H54 (cell line): ENCODE data around the gene KRT3.
"Not testable (repeated sequence)": the region's sequence is repeated elsewhere in the genome, so short reads cannot be mapped to it uniquely, and the experiment has no call there.

Experiments used
- DNase-seq: peaks from one replicate; pipeline ENCODE4 v3.0.0; 2011; ENCODE audit warnings: low spot score, mixed read lengths; ENCODE audit not compliant: insufficient read length
- FAIRE-seq: peaks from 3 replicates; lab custom pipeline; 2011; peaks lifted over from hg19 to GRCh38; lab: Jason Lieb, UNC
- POLR2A ChIP-seq: IDR thresholded peaks from 2 replicates; pipeline ENCODE4 v1.6.1; 2011; ENCODE audit warnings: low read depth, mild to moderate bottlenecking, low read length

Gene KRT3

DNA sequence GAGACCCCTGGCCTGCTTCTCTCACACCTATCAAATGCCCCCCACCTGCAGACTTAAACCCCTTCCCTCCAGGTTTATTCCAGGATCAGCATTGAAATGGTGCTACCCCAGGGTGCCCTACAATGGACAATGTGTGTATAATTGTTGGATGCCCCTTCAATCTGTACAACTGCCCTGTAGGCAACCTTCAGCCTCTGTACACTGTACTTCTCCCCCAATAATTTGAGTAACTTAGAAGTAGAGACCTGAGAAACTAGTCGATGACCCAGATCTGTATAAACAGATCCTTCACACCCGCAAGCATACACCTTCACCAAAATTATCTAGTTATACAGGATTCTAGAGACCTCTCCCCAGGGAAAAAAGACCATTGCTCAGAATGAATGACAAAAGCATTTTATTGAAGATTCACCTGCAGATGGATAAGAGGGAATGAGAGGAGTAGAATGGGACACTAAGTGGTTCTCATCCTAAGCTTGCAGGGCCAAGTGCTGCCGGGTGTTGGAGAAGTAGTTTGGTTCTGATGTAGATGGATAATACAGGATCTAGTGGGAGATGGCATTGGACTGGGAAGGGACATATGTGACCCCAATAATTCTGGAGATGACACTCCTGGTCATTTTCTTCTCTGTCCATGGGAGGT, 10.4 kb upstream of the KRT3 start:
- no peak for DNase-seq
- FAIRE-seq = no peak
- no peak for TF ChIP-seq POLR2A

DNA sequence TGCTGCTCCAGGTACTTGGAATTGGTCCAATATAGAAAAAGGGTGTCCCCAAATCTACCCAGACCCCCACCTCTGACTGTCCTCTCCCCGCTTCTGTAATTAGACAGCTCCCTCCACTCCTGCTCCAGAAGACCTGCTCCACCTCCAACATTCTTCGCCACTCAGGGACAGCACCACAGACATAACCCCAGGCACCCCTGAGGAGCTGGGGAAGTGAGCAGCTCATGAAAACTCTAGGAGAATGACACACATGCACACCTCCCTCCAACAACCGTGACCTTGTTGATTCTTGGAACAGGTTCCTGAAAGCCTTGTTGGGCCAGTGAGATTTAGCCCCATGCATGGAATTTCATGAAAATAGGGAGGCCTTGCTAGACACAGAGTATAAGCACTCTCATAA, 9.8 kb upstream of the KRT3 start:
- no peak for TF ChIP-seq POLR2A
- no peak for FAIRE-seq

DNA sequence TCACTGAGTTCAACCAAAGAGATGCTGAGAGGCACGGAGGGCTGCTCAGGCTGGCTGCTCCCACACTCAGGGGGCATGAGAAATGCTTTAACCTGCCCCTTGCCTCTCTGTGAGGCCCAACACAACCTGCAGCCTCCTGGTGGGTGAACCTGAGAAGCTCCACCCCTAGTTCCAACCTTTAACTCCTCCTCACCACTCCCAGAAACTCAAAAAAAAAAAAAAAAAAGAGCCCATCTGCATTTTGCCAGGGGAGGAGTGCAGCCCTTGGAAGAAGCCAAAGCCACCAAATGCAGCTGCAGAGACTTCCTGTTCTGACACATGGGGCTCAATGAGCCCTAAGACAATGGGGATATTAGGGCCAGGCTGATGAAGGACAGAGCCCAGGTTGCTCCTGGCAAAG, 9.1 kb upstream of the KRT3 start:
- no peak for TF ChIP-seq POLR2A
- FAIRE-seq (no peak), DNase-seq (no peak)

More for the DNA sequence above, 9.8 kb upstream of the KRT3 start:
- DNase-seq = no peak

DNA sequence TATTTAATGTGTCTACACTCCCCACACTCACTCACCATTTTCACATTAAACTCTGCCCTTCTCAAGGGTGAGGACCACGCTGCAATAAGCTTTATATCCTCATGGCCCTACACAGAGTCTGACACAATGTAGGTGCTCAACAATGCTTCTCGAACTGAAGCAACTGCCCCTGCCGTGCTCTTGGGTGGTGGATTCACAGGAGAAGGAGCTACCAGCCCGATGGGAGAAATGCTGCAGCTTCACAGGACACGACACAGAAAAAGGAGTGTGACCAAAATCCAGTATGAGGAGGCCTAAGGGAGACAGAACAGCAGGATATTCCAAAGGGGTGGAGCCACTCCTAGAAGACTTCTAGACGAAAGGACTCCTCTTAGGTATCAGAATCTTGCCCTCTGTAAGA, 6.5 kb upstream of the KRT3 start:
- TF ChIP-seq POLR2A = no peak
- DNase-seq (no peak), FAIRE-seq (no peak)

DNA sequence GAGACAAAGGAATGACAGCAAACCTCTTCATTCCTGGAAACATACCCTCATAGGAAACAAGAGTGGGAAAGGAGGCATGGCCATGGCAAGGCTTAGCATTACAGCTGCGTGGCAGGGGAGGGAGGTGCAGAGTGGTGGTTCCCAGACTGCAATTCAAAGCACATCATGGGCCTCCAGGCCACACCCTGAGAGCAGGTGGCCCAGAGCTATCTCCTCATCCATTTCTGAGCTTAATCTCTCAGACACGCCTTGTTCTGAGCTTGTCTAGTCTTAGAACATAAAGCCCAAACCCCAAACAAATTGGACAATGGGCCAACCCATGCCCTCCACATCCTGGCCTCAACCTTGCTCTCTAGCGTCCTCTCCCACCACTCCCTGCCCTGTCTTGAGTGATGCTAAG, 5.9 kb upstream of the KRT3 start:
- no peak for TF ChIP-seq POLR2A
- no peak for DNase-seq
- FAIRE-seq = no peak

DNA sequence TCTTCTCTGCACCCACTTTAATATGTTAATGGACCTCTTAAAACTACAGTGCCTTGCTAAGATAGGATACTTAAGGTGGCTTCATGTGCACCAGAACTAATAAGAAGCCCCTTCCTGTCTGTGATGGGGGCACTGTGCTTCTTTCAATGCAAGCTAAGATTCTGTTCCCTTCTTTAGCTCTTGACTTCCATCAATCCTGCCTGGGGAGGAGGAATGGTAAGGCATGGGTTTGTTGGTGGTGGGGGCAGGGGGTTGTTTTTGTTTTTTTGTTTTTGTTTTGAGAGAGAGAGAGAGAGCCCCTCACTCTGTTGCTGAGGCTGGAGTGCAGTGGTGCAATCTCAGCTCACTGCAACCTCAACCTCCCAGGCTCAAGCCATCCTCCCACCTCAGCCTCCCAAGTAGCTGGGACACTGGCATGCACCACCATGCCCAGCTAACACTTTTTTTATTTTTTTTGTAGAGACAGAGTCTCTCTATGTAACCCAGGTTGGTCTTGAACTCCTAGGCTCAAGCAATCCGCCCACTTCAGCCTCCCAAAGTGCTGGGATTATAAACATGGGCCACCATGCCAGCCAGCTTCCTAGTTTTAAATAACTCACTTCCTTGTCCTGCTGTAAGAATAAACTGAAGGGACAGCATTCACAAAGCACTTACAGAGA, 4.5 kb upstream of the KRT3 start:
- DNase-seq = no peak
- TF ChIP-seq POLR2A = no peak
- FAIRE-seq = no peak

DNA sequence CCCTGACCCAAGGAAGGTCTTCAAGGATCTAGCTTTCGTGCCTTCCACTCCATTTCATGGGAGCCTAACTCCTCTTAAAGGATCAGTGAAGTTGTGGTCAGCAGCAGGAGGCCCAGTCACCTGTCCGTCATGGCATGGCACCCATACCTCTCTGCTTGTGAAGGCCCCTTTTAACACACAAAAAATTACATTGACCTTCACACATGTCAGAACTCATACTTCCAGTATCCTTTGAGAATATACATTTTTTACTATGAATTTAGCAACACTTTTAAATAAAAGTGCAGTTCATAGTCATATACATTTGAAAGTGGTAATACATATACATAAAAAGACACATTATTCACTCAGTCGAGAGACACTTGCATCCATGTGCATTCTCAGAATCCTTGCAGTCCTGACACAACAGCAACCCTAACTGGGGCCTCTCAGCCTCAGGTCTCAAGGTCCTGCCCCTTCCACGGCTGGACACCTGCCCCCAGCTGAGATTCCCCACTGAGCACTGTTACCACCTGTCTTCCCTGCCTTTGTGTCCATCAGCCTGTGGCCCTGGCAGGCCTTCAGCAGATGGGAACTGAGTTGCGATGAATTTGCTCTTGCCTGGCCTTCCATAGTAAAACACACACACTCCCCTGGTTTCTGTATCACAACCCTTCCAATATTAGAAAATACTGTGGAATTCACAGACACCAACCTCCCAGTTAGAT, 3.7 kb upstream of the KRT3 start:
- FAIRE-seq (no peak), DNase-seq (no peak)
- TF ChIP-seq POLR2A = no peak

- TF ChIP-seq POLR2A = no peak
- peak; percentile 62 for FAIRE-seq
- peak; percentile 77 for DNase-seq
Observed at GRCh38 chr12:52798671-52799504, 3.0 kb upstream of the KRT3 start.

- peak; percentile 79 for DNase-seq
- no peak for TF ChIP-seq POLR2A
- peak; percentile 65 for FAIRE-seq
Observed at GRCh38 chr12:52798003-52798670, 2.2 kb upstream of the KRT3 start.

DNA sequence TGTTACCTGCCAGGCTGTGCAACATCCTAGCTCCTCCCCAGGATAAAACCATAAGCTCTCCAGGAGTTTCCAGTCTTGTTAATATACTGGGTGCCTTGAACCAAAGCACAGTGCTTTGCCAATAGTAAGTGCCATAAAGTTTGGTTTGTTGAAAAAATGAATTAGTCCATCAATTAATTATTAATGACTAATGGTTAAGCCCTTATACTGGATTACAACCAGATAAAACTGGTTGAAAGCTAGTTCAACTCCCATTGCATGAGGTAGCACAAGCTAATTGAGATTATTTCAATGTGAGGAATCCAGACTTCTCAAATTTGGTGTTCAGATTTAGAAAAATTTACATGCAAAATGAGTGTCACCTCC, 1.6 kb upstream of the KRT3 start:
- no peak for FAIRE-seq
- no peak for DNase-seq
- no peak for TF ChIP-seq POLR2A

GRCh38 chr12:52796839-52797528, 1.1 kb upstream of the KRT3 start:
- FAIRE-seq (no peak), DNase-seq (no peak)
- TF ChIP-seq POLR2A = no peak

DNA sequence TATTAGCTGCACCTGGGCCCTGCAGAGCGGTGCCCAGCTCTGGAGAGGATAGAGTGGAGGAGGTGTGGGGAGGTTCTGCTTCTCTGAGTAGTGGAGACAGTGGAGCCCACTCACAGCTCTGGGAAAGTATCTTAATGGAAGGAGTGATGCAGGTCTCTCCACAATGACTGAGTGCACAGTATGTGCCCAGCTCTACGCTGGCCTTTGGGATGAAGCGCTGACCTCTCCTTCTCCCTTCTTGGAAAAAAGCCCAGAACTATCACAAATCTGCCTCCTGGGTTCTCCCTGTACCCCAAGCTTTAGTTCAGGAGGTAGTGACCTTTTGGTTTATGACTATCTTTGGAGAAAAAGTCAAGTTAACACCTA, 495 bp upstream of the KRT3 start:
- no peak for FAIRE-seq
- TF ChIP-seq POLR2A = no peak
- no peak for DNase-seq

GRCh38 chr12:52795332-52795674, 614 bp downstream of the KRT3 start:
- FAIRE-seq = not testable (repeated sequence)

More at GRCh38 chr12:52795332-52795674, 614 bp downstream of the KRT3 start:
- DNase-seq = not testable (repeated sequence)
